ENCODE results near the gene PMEL. TPM values are rescaled to one million over a fixed set of nuclear protein-coding genes. Genes with fewer than 3 reads are reported as not detected.
"Not testable (repeated sequence)": the region's sequence is repeated elsewhere in the genome, so short reads cannot be mapped to it uniquely, and the experiment has no call there.

Gene PMEL
- total and polyA plus RNA-seq, 5 donors = 0.45 to 2.2 (median 1.1) TPM

DNA sequence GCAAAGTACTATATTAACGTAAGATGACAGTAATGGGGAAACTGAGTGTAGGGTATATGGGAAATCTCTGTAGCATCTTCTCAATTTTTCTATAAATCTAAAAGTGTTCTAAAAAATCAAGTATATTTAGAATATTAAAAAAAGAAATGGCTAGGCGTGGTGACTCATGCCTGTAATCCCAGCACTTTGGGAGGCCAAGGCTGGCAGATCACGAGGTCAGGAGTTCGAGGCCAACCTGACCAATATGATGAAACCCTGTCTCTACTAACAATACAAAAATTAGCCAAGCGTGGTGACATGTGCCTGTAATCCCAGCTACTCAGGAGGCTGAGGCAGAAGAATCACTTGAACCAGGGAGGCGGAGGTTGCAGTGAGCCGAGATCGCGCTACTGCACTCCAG is 42.2 kb downstream of the PMEL start:
- intact Hi-C loops (cut with DNase I) = loop anchor here in 2 of 4 donors (5.0 to 10.0 kb wide), 2 partner anchors 79 to 91 kb away; partner anchors contain the start of gene MMP19 (in 1 of the 2)
- not testable (repeated sequence) for H3K4me1 ChIP-seq (ENCODE audit: control insufficient read depth, insufficient read depth, low read length); H3K27me3 ChIP-seq (ENCODE audit: control insufficient read depth, insufficient read depth); H3K27ac ChIP-seq (ENCODE audit: low read length); H3K4me3 ChIP-seq (ENCODE audit: low read length); DNase-seq; H3K9me3 ChIP-seq (ENCODE audit: control insufficient read depth, low read length); ATAC-seq
- WGBS = 94% methylated on average over 9 of the region's 9 CpGs

DNA sequence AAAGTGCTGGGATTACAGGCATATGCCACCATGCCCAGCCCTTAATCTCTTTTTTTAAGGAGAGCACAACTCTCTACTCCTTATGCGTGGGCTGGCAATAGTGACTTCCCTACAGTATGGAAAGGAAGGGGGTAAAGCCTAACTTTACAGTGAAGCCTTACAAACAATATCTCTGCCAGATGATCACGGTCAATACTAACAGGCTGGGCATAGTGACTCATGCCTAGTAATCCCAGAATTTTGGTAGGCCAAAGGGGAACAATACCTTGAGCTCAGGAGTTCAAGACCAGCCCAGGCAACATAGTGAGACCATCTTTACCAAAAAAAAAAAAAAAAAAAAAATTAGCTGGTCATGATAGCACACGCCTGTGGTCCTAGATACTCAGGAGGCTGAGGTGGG is 43.7 kb downstream of the PMEL start:
- intact Hi-C loops (cut with DNase I) = loop anchor here in 2 of 4 donors (5.0 to 10.0 kb wide), 2 partner anchors 77 to 90 kb away; partner anchors contain the start of gene MMP19 (in 1 of the 2)
- no peak for ATAC-seq
- Histone ChIP-seq H3K27me3 (ENCODE audit: control insufficient read depth, insufficient read depth) (no peaks in the 10 kb centered on the region), H3K27ac (ENCODE audit: low read length) (no peak overlapping the region), H3K4me1 (ENCODE audit: control insufficient read depth, insufficient read depth, low read length) (no peaks in the 10 kb centered on the region), H3K9me3 (ENCODE audit: control insufficient read depth, low read length) (no peaks in the 10 kb centered on the region), H3K4me3 (ENCODE audit: low read length) (no peak overlapping the region)
- WGBS = 92% methylated on average over 3 of the region's 3 CpGs
- no peak for DNase-seq

DNA sequence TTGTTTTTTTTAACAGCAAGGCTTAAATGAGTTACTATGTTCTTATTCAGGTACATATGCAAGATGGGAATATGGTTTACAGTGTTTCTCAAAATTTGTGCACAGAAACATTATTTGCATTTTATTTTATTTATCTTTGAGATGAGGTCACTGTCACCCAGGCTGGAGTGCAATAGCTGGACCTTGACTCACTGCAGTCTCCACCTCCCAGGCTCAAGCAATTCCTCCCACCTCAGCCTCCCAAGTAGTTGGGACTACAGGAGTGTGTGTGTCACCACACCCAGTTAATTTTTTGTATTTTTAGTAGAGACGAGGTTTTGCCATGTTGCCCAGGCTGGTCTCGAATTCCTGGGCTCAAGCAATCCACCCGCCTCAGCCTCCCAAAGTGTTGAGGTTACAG is 46.8 kb downstream of the PMEL start:
- H3K4me3 ChIP-seq (ENCODE audit: low read length); H3K27ac ChIP-seq (ENCODE audit: low read length); DNase-seq; H3K27me3 ChIP-seq (ENCODE audit: control insufficient read depth, insufficient read depth); H3K4me1 ChIP-seq (ENCODE audit: control insufficient read depth, insufficient read depth, low read length); H3K9me3 ChIP-seq (ENCODE audit: control insufficient read depth, low read length); intact Hi-C loops (cut with DNase I); ATAC-seq: not testable (repeated sequence)
- WGBS = 86% methylated on average over 3 of the region's 3 CpGs

DNA sequence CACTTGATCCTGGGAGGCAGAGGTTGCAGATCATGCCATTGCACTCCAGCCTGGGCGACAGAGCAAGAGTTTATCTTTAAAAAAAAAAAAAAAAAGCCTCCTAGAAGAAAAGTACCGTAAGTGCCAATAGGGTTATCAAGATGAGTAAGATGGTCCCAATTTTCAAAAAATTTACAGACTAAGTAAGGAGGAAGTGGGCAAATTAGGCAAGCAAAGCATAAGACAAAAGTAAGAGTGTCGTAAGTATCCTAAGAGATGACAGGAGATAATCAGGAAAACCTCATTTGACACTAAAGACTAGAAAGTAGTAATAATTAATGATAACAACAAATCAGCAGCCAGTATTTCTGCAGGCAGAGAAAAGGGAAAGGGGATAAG is 50.4 kb downstream of the PMEL start:
- WGBS = 83% methylated on average over 3 of the region's 3 CpGs
- Histone ChIP-seq H3K9me3 (ENCODE audit: control insufficient read depth, low read length) (no peaks in the 10 kb centered on the region), H3K4me1 (ENCODE audit: control insufficient read depth, insufficient read depth, low read length) (no peaks in the 10 kb centered on the region), H3K27me3 (ENCODE audit: control insufficient read depth, insufficient read depth) (no peaks in the 10 kb centered on the region), H3K4me3 (ENCODE audit: low read length) (no peak overlapping the region), H3K27ac (ENCODE audit: low read length) (no peak overlapping the region)
- intact Hi-C loops (cut with DNase I) = no loop called here
- DNase-seq (no peak), ATAC-seq (no peak)

DNA sequence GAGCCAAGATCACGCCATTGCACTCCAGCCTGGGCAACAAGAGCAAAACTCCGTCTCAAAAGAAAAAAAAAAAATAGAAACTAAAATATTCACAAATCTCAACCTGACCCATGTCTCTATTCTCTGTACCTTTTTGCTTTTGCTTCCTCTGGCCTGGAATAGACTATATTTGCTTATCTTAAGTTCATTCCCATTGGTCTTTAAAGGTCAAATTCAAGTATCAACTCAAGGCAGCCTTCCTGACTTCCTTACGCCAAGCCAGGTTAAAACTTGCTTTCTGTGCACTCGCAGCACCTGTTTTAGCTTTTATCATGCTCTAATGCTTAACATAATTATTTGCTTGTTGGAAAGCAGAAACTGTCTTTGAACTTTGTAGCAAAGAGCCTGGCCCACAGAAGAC is 52.9 kb downstream of the PMEL start:
- intact Hi-C loops (cut with DNase I) = no loop called here
- WGBS = 91% methylated on average over 4 of the region's 4 CpGs
- H3K27me3 ChIP-seq (ENCODE audit: control insufficient read depth, insufficient read depth) = no peaks in the 10 kb centered on the region
- no peak overlapping the region for H3K27ac ChIP-seq (ENCODE audit: low read length)
- peaks cover 1% of the 10 kb centered on the region for H3K4me1 ChIP-seq (ENCODE audit: control insufficient read depth, insufficient read depth, low read length)
- DNase-seq = no peak
- H3K9me3 ChIP-seq (ENCODE audit: control insufficient read depth, low read length) = no peaks in the 10 kb centered on the region
- no peak for ATAC-seq
- H3K4me3 ChIP-seq (ENCODE audit: low read length) = no peak overlapping the region

DNA sequence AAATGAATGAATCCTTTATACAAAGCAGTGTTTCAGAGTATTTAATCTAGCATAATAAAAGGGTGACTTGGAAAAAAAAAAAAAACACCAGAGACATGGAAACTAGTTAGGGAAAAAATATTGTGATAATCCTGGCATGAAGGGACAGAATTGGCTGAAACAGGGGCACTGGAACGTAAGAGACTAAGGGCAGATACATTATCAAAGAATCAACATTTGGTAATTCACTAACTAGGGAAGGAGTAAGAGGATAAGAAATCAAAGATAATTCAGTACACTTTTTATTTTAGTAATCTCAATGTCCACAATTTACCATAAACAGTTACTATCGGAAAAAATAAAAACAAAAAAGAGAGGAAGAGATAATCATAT is 56.3 kb downstream of the PMEL start:
- Histone ChIP-seq H3K4me3 (ENCODE audit: low read length) (no peak overlapping the region), H3K27ac (ENCODE audit: low read length) (no peak overlapping the region), H3K4me1 (ENCODE audit: control insufficient read depth, insufficient read depth, low read length) (peaks cover 1% of the 10 kb centered on the region), H3K27me3 (ENCODE audit: control insufficient read depth, insufficient read depth) (no peaks in the 10 kb centered on the region), H3K9me3 (ENCODE audit: control insufficient read depth, low read length) (no peaks in the 10 kb centered on the region)
- ATAC-seq = peak in 1 of 2 donors; percentile 20
- intact Hi-C loops (cut with DNase I) = no loop called here
- WGBS = 38% methylated on average over 2 of the region's 2 CpGs
- no peak for DNase-seq

DNA sequence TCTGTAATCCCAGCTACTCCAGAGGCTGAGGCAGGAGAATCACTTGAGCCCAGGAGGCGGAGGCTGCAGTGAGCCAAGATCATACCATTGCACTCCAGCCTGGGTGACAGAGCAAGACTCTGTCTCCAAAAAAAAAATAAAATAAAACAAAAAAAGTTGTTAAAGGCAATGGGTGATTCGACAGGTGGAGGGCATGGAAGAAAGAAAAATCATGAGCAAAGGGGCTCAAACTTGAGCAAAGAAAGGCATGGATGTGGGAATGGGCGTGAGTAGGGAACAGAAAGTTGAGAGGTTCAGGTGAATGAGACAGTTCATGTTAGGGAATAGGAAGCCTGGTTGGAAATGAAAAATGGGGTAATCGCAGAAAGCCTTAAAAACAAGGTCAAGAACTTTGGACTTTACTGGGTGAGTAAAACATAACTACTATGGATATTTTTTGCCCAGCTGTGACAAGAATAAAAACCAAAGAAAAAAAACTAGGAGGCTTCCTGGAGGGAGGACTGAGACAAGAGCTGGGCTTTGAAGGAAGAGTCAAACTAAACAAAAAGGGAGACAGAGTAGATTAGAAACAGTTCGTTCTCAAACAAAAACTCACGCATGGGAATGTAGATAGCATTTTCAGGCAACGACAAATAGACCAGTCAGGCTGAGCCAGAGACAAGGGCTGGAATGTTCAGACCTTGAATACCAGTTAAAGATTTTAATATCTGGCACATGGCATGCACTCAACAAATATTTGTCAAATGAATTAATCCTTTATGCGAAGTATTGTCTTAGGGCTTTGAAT is 56.9 kb downstream of the PMEL start:
- DNase-seq (no peak), ATAC-seq (peak; percentile 56 to 70)
- peaks cover 1% of the 10 kb centered on the region for H3K4me1 ChIP-seq (ENCODE audit: control insufficient read depth, insufficient read depth, low read length)
- H3K27me3 ChIP-seq (ENCODE audit: control insufficient read depth, insufficient read depth) = no peaks in the 10 kb centered on the region
- WGBS = 51% methylated on average over 8 of the region's 8 CpGs
- intact Hi-C loops (cut with DNase I) = no loop called here
- no peak overlapping the region for H3K27ac ChIP-seq (ENCODE audit: low read length)
- H3K4me3 ChIP-seq (ENCODE audit: low read length) = no peak overlapping the region
- no peaks in the 10 kb centered on the region for H3K9me3 ChIP-seq (ENCODE audit: control insufficient read depth, low read length)

DNA sequence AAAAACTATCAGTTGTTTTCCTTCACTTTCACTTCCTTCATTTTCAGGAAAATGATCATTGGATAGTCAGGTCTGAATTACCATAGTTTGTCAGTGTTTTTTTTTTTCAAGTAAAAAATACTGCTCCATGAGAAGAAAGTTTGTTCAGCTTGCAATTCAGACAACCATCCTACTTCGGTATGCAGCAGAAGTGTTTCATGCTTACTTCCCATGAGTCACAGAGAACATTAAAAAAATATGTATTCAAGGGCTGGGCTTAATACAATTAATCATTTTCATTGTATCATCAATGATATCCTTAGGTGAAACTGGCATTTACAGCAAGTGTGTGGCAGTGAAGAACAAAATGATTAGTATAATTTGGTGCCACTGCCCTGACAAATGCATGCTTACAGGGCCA is 59.8 kb downstream of the PMEL start:
- Histone ChIP-seq H3K9me3 (ENCODE audit: control insufficient read depth, low read length) (no peaks in the 10 kb centered on the region), H3K27me3 (ENCODE audit: control insufficient read depth, insufficient read depth) (no peaks in the 10 kb centered on the region), H3K4me1 (ENCODE audit: control insufficient read depth, insufficient read depth, low read length) (peaks cover 1% of the 10 kb centered on the region), H3K27ac (ENCODE audit: low read length) (no peak overlapping the region), H3K4me3 (ENCODE audit: low read length) (no peak overlapping the region)
- ATAC-seq = no peak
- intact Hi-C loops (cut with DNase I) = no loop called here
- DNase-seq = no peak
- 86% methylated on average over 1 of the region's 1 CpG for WGBS

Other genes starting within 250 kb of the PMEL start
- 100 to 1,000 TPM; 134 to 149 (median 139) TPM for gene BLOC1S1, start 250.0 kb downstream of the PMEL start, total RNA-seq
- gene BLOC1S1, start 250.0 kb downstream of the PMEL start, polyA plus RNA-seq = 205 TPM
- 10 to 100 TPM; 15.9 to 27.7 (median 23.3) TPM for gene RDH5, start 245.6 kb downstream of the PMEL start, total RNA-seq
- 24.1 TPM for gene RDH5, start 245.6 kb downstream of the PMEL start, polyA plus RNA-seq
- 1,000 to 10,000 TPM; 1,076 to 1,430 (median 1,264) TPM for gene CD63, start 237.0 kb downstream of the PMEL start, total RNA-seq
- gene CD63, start 237.0 kb downstream of the PMEL start, polyA plus RNA-seq = 1,376 TPM
- 10 to 100 TPM; 16.2 to 17.5 (median 16.7) TPM for gene GDF11, start 222.9 kb downstream of the PMEL start, total RNA-seq
- gene GDF11, start 222.9 kb downstream of the PMEL start, polyA plus RNA-seq = 11.5 TPM
- 10 to 100 TPM; 50.3 to 55.7 (median 52.7) TPM for gene SARNP, start 148.3 kb downstream of the PMEL start, total RNA-seq
- 113 TPM for gene SARNP, start 148.3 kb downstream of the PMEL start, polyA plus RNA-seq
- gene ORMDL2, start 148.0 kb downstream of the PMEL start, total RNA-seq = 10 to 100 TPM; 13.8 to 23.2 (median 17.6) TPM
- gene ORMDL2, start 148.0 kb downstream of the PMEL start, polyA plus RNA-seq = 23.8 TPM
- gene DNAJC14, start 136.5 kb downstream of the PMEL start, total RNA-seq = 10 to 100 TPM; 19.0 to 24.1 (median 22.4) TPM
- 15.5 TPM for gene DNAJC14, start 136.5 kb downstream of the PMEL start, polyA plus RNA-seq
- gene MMP19, start 123.1 kb downstream of the PMEL start, total RNA-seq = 10 to 100 TPM in 1 of 4 donors, 1 to 10 TPM in 3; 3.1 to 21.2 (median 5.6) TPM
- 6.9 TPM for gene MMP19, start 123.1 kb downstream of the PMEL start, polyA plus RNA-seq
- 10 to 100 TPM; 15.4 to 19.0 (median 16.9) TPM for gene PYM1, start 38.1 kb downstream of the PMEL start, total RNA-seq
- 25.7 TPM for gene PYM1, start 38.1 kb downstream of the PMEL start, polyA plus RNA-seq
- 10 to 100 TPM; 11.3 to 25.9 (median 20.3) TPM for gene DGKA, start 34.9 kb downstream of the PMEL start, total RNA-seq
- gene DGKA, start 34.9 kb downstream of the PMEL start, polyA plus RNA-seq = 20.3 TPM
- 10 to 100 TPM; 12.7 to 17.2 (median 13.6) TPM for gene CDK2, start 788 bp upstream of the PMEL start, total RNA-seq
- gene CDK2, start 788 bp upstream of the PMEL start, polyA plus RNA-seq = 8.1 TPM
- 100 to 1,000 TPM; 111 to 132 (median 119) TPM for gene RAB5B, start 8.0 kb upstream of the PMEL start, total RNA-seq
- gene RAB5B, start 8.0 kb upstream of the PMEL start, polyA plus RNA-seq = 86.4 TPM
- gene SUOX, start 31.2 kb upstream of the PMEL start, total RNA-seq = 10 to 100 TPM; 20.7 to 30.8 (median 29.3) TPM
- gene SUOX, start 31.2 kb upstream of the PMEL start, polyA plus RNA-seq = 29.2 TPM
- gene IKZF4, start 55.0 kb upstream of the PMEL start, total RNA-seq = 1 to 10 TPM; 5.6 to 8.7 (median 6.5) TPM
- gene IKZF4, start 55.0 kb upstream of the PMEL start, polyA plus RNA-seq = 2.7 TPM
- gene RPS26, start 75.9 kb upstream of the PMEL start, total RNA-seq = 10 to 100 TPM; 30.0 to 55.1 (median 39.7) TPM
- gene RPS26, start 75.9 kb upstream of the PMEL start, polyA plus RNA-seq = 739 TPM
- gene ERBB3, start 114.1 kb upstream of the PMEL start, total RNA-seq = 1 to 10 TPM; 3.2 to 7.4 (median 6.1) TPM
- 6.4 TPM for gene ERBB3, start 114.1 kb upstream of the PMEL start, polyA plus RNA-seq
- 10 to 100 TPM; 65.5 to 77.6 (median 74.2) TPM for gene PA2G4, start 138.5 kb upstream of the PMEL start, total RNA-seq
- gene PA2G4, start 138.5 kb upstream of the PMEL start, polyA plus RNA-seq = 73.3 TPM
- gene RPL41, start 150.6 kb upstream of the PMEL start, total RNA-seq = 1,000 to 10,000 TPM; 2,156 to 2,505 (median 2,353) TPM
- 2,026 TPM for gene RPL41, start 150.6 kb upstream of the PMEL start, polyA plus RNA-seq
- gene ZC3H10, start 152.2 kb upstream of the PMEL start, total RNA-seq = 1 to 10 TPM; 6.1 to 8.6 (median 6.7) TPM
- 2.7 TPM for gene ZC3H10, start 152.2 kb upstream of the PMEL start, polyA plus RNA-seq
- 10 to 100 TPM; 30.7 to 38.5 (median 33.6) TPM for gene ESYT1, start 162.2 kb upstream of the PMEL start, total RNA-seq
- 29.1 TPM for gene ESYT1, start 162.2 kb upstream of the PMEL start, polyA plus RNA-seq
- gene MYL6B, start 186.5 kb upstream of the PMEL start, total RNA-seq = 10 to 100 TPM; 48.4 to 74.6 (median 60.2) TPM
- 65.7 TPM for gene MYL6B, start 186.5 kb upstream of the PMEL start, polyA plus RNA-seq
- 1,000 to 10,000 TPM in 1 of 4 donors, 100 to 1,000 TPM in 3; 592 to 1,178 (median 826) TPM for gene MYL6, start 192.3 kb upstream of the PMEL start, total RNA-seq
- gene MYL6, start 192.3 kb upstream of the PMEL start, polyA plus RNA-seq = 1,131 TPM
- gene SMARCC2, start 223.4 kb upstream of the PMEL start, total RNA-seq = 10 to 100 TPM; 63.2 to 94.6 (median 72.2) TPM
- 28.6 TPM for gene SMARCC2, start 223.4 kb upstream of the PMEL start, polyA plus RNA-seq